Fibroblast of the aortic adventitia (primary cell): ENCODE results near the gene MYCBP2. TPM values are rescaled to one million over a fixed set of nuclear protein-coding genes. Genes with fewer than 3 reads are reported as not detected.

Source experiments
- DNase-seq: peaks from one replicate; pipeline ENCODE4 v3.0.0-alpha.2; 2010; ENCODE audit warnings: low read depth
- H3K4me3 ChIP-seq: 2 replicates; pipeline ENCODE4 v1.5.1; 2011; ENCODE audit warnings: low read depth, mild to moderate bottlenecking, control low read depth, low read length, moderate library complexity
- total RNA-seq: library from RNA; depleted of rRNA; stranded (reverse); fragments of >200 nt; gene quantifications from 2 replicates; pipeline ENCODE4 v1.2.3, GENCODE V29; 2012; ENCODE audit warnings: low replicate concordance
- TF ChIP-seq, protein P1 (sequence below): IDR thresholded peaks from 2 replicates; pipeline ENCODE4 v1.5.1; 2011; ENCODE audit warnings: mild to moderate bottlenecking, low read length, control low read depth, inconsistent platforms; ENCODE audit not compliant: insufficient read depth

Gene MYCBP2
- total RNA-seq, 1 donor, result 84.9 TPM

DNA sequence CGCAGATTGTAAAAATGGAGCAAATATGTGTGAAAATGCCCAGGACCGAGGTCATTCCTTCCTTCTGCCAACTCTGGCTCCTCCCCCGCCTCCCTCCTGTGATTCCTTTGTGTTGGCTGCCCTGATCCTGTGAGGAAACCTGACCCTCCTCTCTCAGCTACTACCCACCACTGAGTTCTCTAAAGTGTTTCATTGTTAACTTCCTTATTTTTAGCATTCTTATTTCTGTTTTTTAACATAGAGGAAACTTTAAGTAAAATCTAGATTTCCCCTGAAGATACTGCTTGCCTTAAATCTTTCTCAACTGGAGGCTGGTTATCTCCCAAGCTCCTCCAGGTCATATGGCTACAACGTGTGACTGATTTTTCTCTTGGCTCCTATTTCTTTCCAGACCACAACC is 278.2 kb downstream of the MYCBP2 start:
- TF ChIP-seq, protein P1, sequence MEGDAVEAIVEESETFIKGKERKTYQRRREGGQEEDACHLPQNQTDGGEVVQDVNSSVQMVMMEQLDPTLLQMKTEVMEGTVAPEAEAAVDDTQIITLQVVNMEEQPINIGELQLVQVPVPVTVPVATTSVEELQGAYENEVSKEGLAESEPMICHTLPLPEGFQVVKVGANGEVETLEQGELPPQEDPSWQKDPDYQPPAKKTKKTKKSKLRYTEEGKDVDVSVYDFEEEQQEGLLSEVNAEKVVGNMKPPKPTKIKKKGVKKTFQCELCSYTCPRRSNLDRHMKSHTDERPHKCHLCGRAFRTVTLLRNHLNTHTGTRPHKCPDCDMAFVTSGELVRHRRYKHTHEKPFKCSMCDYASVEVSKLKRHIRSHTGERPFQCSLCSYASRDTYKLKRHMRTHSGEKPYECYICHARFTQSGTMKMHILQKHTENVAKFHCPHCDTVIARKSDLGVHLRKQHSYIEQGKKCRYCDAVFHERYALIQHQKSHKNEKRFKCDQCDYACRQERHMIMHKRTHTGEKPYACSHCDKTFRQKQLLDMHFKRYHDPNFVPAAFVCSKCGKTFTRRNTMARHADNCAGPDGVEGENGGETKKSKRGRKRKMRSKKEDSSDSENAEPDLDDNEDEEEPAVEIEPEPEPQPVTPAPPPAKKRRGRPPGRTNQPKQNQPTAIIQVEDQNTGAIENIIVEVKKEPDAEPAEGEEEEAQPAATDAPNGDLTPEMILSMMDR, result no peak
- H3K4me3 ChIP-seq, result no peak overlapping the region
- DNase-seq, result peak; percentile 3

DNA sequence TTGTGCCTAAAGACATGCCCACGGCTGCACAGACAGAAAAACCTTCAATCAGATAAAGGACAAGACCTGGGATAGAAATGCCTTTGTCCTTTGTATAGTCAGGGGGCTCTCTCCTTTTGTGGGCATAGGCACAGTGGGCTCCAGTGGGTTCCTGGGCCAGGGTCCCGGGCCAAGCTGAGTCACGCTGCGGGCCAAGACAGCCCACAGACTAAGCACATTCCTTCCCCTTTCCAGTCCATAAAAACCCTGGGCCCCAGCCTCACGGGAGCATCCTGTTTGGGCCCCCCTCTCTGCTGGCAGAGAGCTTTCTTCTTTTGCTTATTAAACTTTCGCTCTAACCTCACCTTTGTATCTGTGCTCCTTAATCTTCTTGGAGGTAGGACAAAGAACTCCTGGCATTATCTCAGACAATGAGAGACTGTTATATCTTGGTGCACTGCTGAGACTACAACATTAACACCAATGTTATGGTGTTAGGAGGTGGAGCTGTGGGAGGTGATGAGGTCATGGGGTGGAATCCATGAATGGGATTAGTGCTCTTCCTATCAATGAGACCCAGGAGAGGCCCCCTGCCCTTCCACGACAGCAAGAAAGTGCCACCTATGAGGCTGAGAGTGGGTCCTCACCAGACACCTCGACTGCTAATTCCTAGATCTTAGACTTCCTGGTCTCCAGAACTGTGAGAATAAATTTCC is 279.1 kb downstream of the MYCBP2 start:
- no peak overlapping the region for H3K4me3 ChIP-seq
- DNase-seq, result no peak
- TF ChIP-seq, protein P1, result no peak

DNA sequence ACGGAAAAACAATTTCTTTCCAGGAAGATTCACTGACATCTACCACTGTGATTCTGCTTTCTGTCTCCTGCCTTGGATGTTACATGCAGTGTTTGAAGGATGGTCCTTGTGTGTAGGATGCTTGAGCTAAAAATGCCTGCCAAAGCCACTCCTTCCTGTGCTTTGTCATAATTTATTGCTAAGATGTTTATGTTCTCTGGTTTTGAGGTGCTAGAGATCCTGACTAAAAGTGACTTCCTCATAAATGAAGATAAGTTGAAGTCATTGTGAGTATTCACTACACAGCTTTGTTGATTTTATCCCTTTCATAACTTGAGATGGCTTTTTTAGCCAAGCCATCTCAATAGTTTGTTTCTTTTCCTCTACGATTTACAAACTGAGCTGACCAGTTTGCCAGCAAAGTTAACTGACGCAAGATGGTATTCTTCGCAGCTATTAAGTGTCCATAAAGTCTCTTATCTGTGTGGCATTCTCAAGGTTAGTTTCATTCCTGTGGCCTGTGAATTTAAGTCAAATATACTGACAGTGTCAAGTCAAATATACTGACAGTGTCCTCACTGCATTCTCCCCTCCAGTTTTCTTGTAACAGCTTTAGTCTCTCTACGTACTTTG is 284.2 kb downstream of the MYCBP2 start:
- DNase-seq, result no peak
- TF ChIP-seq, protein P1, result no peak
- no peak overlapping the region for H3K4me3 ChIP-seq

DNA sequence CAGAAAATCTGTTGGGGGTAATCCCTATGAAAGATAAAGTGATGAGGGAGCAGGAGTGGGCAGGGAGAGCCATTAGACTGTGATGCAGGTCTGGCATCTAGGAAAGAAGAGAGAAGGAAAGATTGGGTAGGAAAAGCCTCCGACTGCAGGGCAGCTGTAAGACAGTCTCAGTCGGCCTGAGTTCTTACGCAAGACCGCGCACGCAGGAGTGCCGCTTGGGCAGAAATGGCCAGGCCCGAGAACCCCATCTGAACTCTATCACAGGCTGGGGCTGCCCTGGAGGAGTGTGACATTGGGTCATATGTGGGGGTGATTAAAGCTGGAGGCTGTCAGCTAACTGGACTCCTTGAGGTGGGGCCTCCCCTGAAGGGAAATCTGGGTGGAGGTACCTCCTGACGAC is 286.1 kb downstream of the MYCBP2 start:
- TF ChIP-seq, protein P1, result no peak
- H3K4me3 ChIP-seq, result no peak overlapping the region
- no peak for DNase-seq

DNA sequence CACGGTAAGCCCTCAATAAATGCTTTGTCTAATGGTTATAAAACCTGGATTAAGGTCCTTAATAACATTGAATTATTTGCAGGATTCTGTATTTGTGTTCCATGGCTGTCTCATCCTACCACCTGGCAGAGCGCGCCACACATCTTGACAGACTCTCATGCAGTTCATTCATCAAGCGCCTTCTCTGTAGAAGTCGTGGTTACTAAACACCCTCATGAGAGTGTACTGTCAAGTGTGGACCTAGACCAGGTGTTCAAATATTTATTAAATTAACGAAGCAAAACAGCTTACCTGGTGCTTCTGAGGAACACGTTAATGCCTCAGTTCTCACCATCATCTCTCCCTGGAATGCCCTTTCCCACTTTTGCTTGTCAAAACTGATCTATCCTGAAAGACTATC is 286.8 kb downstream of the MYCBP2 start:
- DNase-seq, result no peak
- H3K4me3 ChIP-seq, result no peak overlapping the region
- TF ChIP-seq, protein P1, result no peak

DNA sequence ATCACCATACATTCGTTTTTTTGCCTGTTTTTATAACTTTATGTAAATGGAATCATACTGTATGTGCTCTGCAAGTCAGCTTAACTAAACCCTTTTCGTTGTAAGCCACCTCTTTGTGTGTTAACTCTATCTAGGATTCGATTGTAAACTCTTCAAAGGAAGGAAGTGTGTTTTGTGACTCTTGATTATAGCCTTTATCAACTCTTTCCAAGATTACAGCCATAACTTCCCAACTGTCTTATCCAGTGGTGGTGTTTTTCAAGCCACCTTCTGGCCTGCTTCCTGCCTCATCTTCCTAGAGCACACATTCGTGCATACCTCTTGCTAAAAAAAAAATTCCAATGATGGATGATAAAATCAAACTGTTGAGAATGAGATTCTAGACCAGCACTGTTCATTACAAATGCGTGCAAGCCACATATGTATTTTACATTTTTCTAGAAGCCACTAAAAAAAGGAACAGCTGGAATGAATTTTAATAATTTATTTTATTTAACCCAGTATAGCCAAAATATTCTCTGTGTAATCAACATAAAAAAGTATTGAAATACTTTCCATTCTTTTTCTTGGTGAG is 287.9 kb downstream of the MYCBP2 start:
- TF ChIP-seq, protein P1, result no peak
- DNase-seq, result no peak
- H3K4me3 ChIP-seq, result no peak overlapping the region

DNA sequence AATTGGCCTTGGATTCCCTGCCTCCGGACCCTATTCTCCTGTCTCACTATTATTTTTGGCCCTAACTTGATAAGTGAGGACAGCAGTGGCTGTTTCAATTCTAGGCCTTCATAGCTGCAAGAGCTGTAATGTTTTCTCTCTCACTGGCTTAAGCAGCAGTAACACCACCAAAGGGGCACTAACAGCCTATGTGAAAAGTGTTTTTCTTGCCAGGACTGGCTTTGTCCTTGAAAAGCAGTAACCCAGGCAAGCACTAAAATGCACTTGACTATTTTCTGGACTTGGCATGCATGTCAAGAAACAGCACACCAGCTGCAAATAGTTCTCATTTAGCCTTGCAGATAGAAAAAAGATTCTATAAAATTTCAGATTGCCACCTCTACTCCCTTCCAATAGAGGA is 290.6 kb downstream of the MYCBP2 start:
- TF ChIP-seq, protein P1, result no peak
- H3K4me3 ChIP-seq, result no peak overlapping the region
- DNase-seq, result no peak
